Karpas-422 (cell line): ENCODE results near the gene ACOX3. TPM values are rescaled to one million over a fixed set of nuclear protein-coding genes. Genes with fewer than 3 reads are reported as not detected.

Experiments used
- DNase-seq: peaks from one replicate; pipeline ENCODE4 v3.0.0-alpha.2; 2015
- H2AFZ ChIP-seq: fragments of 200-600 bp; sonication (generic); 2 replicates; pipeline ENCODE4 v1.6.1; 2014; ENCODE audit warnings: antibody characterized with exemption, low read length, mixed read lengths
- H3K27ac ChIP-seq: fragments of 200-600 bp; sonication (generic); 2 replicates; pipeline ENCODE4 v1.5.1; 2014; ENCODE audit warnings: mild to moderate bottlenecking, low read length, moderate library complexity
- H3K27me3 ChIP-seq: fragments of 200-600 bp; sonication (generic); 2 replicates; pipeline ENCODE4 v1.6.1; 2014; ENCODE audit warnings: low read length, mixed read lengths
- H3K36me3 ChIP-seq: fragments of 200-600 bp; sonication (generic); 2 replicates; pipeline ENCODE4 v1.6.1; 2014; ENCODE audit warnings: low read length, mixed read lengths; ENCODE audit not compliant: insufficient read depth
- H3K4me1 ChIP-seq: fragments of 200-600 bp; sonication (generic); 2 replicates; pipeline ENCODE4 v1.6.1; 2014; ENCODE audit warnings: mild to moderate bottlenecking, low read length, mixed read lengths
- H3K4me2 ChIP-seq: fragments of 200-600 bp; sonication (generic); 2 replicates; pipeline ENCODE4 v1.6.1; 2014; ENCODE audit warnings: low read length, low read depth, mild to moderate bottlenecking; ENCODE audit not compliant: poor library complexity, severe bottlenecking
- H3K4me3 ChIP-seq: fragments of 200-600 bp; sonication (generic); 2 replicates; pipeline ENCODE4 v1.5.1; 2014; ENCODE audit warnings: mild to moderate bottlenecking, antibody characterized with exemption, low read length, mixed read lengths
- H3K79me2 ChIP-seq: fragments of 200-600 bp; sonication (generic); 2 replicates; pipeline ENCODE4 v1.6.1; 2014; ENCODE audit warnings: mild to moderate bottlenecking, low read length, mixed read lengths
- H3K9ac ChIP-seq: fragments of 200-600 bp; sonication (generic); 2 replicates; pipeline ENCODE4 v1.6.0; 2014; ENCODE audit warnings: low read length
- H3K9me2 ChIP-seq: fragments of 200-600 bp; sonication (generic), shearing (Covaris generic); replicated peaks from 2 replicates; pipeline ENCODE4 v1.6.0; 2014; ENCODE audit warnings: mild to moderate bottlenecking, low read length, moderate library complexity; ENCODE audit not compliant: insufficient read depth
- H3K9me3 ChIP-seq: fragments of 300-700, 200-600 bp; sonication (generic); 2 replicates; pipeline ENCODE4 v1.6.1; 2014; ENCODE audit warnings: low read length, mixed read lengths
- H4K20me1 ChIP-seq: fragments of 200-600 bp; sonication (generic); 2 replicates; pipeline ENCODE4 v1.6.1; 2014; ENCODE audit warnings: mild to moderate bottlenecking, antibody characterized with exemption, low read length, low read depth; ENCODE audit not compliant: insufficient read depth
- total RNA-seq: library from RNA; depleted of rRNA; stranded (reverse); fragments of >200 nt; shearing (Covaris generic); gene quantifications from 2 replicates; pipeline ENCODE4 v1.2.3, GENCODE V29; 2014; ENCODE audit warnings: low replicate concordance

Gene ACOX3
- total RNA-seq, 1 experiment from 2014 or later: 17.6 TPM

- H3K9ac ChIP-seq: no peak overlapping the region
- H3K36me3 ChIP-seq: peaks cover 5% of the 10 kb centered on the region; the same call in 1 of the 2 replicates
- H4K20me1 ChIP-seq: no peaks in the 10 kb centered on the region; the same call in 1 of the 2 replicates
- H3K79me2 ChIP-seq: no peaks in the 10 kb centered on the region
- H3K9me3 ChIP-seq: no peaks in the 10 kb centered on the region
- H3K27ac ChIP-seq: no peak overlapping the region
- no peak overlapping the region for H3K4me3 ChIP-seq
- H3K4me2 ChIP-seq: no peak overlapping the region
- 0 out of 2 replicates have a peak, but pooled peaks cover 2% of the 10 kb centered on the region for H3K4me1 ChIP-seq
- no peak overlapping the region for H2AFZ ChIP-seq
- no peak for DNase-seq
- no peaks in the 10 kb centered on the region for H3K27me3 ChIP-seq
- no peaks in the 10 kb centered on the region for H3K9me2 ChIP-seq
Measured at GRCh38 chr4:8463811-8464210, 23.3 kb upstream of the ACOX3 start.

DNA sequence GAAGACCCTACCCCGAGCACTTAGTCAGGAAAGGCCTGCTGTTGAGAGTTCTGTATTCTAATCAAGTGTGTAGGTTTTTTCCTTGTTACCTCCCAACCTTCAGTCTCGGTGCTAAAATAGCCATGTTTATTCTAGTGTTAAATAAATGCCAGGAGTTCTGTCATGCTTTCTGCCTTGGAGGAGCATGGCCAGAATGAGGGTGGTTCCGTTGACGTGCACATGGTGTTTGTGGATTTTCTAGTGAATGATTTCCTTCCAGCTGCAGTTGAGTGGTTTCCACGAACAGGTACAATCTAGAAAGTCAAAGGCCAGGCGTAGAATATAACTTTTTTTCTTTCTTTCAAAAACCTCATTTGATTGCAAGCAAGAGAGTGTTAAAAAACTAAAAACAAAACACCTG is 21.1 kb upstream of the ACOX3 start:
- Histone ChIP-seq H3K27me3 (no peaks in the 10 kb centered on the region), H3K36me3 (peaks cover 9% of the 10 kb centered on the region; the same call in 1 of the 2 replicates), H3K4me1 (0 out of 2 replicates have a peak, but pooled peaks cover 2% of the 10 kb centered on the region), H3K27ac (no peak overlapping the region), H3K9ac (no peak overlapping the region), H3K9me2 (no peaks in the 10 kb centered on the region), H4K20me1 (no peaks in the 10 kb centered on the region; the same call in 1 of the 2 replicates), H3K4me3 (no peak overlapping the region), H3K79me2 (no peaks in the 10 kb centered on the region), H3K9me3 (no peaks in the 10 kb centered on the region), H2AFZ (no peak overlapping the region), H3K4me2 (no peak overlapping the region)
- no peak for DNase-seq

DNA sequence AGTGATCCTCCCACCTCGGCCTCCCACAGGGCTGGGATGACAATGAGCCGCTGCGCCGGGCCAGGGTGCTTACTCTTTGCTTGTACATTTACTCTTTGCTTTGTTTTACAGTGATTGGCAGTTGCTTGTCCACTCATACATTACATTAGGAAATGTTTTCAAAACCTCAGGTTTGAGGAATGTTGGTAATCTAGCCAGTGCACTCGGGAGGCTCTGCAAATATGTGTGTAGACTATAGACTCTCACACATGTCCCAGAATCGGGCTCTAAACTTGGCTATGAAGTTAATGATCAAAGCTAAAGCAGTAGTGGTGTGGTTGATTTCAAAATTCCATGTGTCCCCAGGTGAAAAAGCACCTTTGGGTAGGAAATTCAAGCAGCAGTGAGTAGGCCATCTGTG is 20.6 kb upstream of the ACOX3 start:
- H3K9me3 ChIP-seq: no peaks in the 10 kb centered on the region
- H3K27ac ChIP-seq: no peak overlapping the region
- no peaks in the 10 kb centered on the region for H3K79me2 ChIP-seq
- H3K4me2 ChIP-seq: no peak overlapping the region
- no peak for DNase-seq
- H3K9me2 ChIP-seq: no peaks in the 10 kb centered on the region
- no peaks in the 10 kb centered on the region; the same call in 1 of the 2 replicates for H4K20me1 ChIP-seq
- no peak overlapping the region for H3K9ac ChIP-seq
- H3K4me3 ChIP-seq: no peak overlapping the region
- peaks cover 12% of the 10 kb centered on the region; the same call in 1 of the 2 replicates for H3K36me3 ChIP-seq
- no peaks in the 10 kb centered on the region for H3K27me3 ChIP-seq
- H3K4me1 ChIP-seq: 0 out of 2 replicates have a peak, but pooled peaks cover 2% of the 10 kb centered on the region
- no peak overlapping the region for H2AFZ ChIP-seq

- H3K4me2 ChIP-seq: no peak overlapping the region
- H3K27me3 ChIP-seq: no peaks in the 10 kb centered on the region
- H2AFZ ChIP-seq: no peak overlapping the region
- no peaks in the 10 kb centered on the region for H3K9me3 ChIP-seq
- no peak for DNase-seq
- H3K27ac ChIP-seq: no peak overlapping the region
- no peak overlapping the region for H3K4me3 ChIP-seq
- peaks cover 16% of the 10 kb centered on the region; the same call in 1 of the 2 replicates for H3K36me3 ChIP-seq
- H3K9me2 ChIP-seq: no peaks in the 10 kb centered on the region
- H3K9ac ChIP-seq: no peak overlapping the region
- H3K4me1 ChIP-seq: 0 out of 2 replicates have a peak, but pooled peaks cover 2% of the 10 kb centered on the region
- H4K20me1 ChIP-seq: no peaks in the 10 kb centered on the region
- H3K79me2 ChIP-seq: no peaks in the 10 kb centered on the region
Measured at GRCh38 chr4:8459867-8460445, 19.4 kb upstream of the ACOX3 start.

GRCh38 chr4:8457646-8458252 is 17.2 kb upstream of the ACOX3 start:
- Histone ChIP-seq H3K36me3 (peaks cover 19% of the 10 kb centered on the region; the same call in 1 of the 2 replicates), H3K4me1 (0 out of 2 replicates have a peak, but pooled peaks cover under 1% of the 10 kb centered on the region), H3K9ac (no peak overlapping the region), H3K4me2 (no peak overlapping the region), H2AFZ (no peak overlapping the region), H3K4me3 (no peak overlapping the region), H4K20me1 (no peaks in the 10 kb centered on the region), H3K9me3 (no peaks in the 10 kb centered on the region), H3K79me2 (no peaks in the 10 kb centered on the region), H3K27me3 (no peaks in the 10 kb centered on the region), H3K9me2 (no peaks in the 10 kb centered on the region), H3K27ac (no peak overlapping the region)
- DNase-seq: no peak

DNA sequence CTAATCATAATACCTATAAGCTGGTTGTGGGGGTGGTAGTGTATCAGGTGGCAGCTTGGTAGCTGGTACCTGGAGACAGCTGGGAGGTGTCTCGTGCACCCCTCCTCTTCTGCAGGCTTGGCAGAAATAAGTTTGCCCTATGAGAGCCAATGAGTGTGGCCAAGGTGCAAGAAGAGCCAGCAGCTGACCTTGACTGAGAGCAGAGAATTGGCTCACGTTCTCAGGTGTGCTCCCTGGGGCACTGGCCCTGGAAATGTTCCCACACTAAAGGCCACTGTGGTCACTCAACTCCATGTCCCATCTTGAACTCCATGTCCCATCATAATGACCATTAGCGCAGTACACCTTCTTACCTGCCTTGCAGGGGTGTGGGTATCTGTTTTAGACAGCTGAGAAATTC is 13.4 kb upstream of the ACOX3 start:
- no peak overlapping the region for H3K4me3 ChIP-seq
- no peaks in the 10 kb centered on the region for H4K20me1 ChIP-seq
- no peak for DNase-seq
- H3K9me2 ChIP-seq: no peaks in the 10 kb centered on the region
- H2AFZ ChIP-seq: no peak overlapping the region
- no peak overlapping the region for H3K4me2 ChIP-seq
- H3K9me3 ChIP-seq: no peaks in the 10 kb centered on the region
- no peaks in the 10 kb centered on the region for H3K27me3 ChIP-seq
- H3K27ac ChIP-seq: no peak overlapping the region
- no peaks in the 10 kb centered on the region for H3K4me1 ChIP-seq
- no peaks in the 10 kb centered on the region for H3K79me2 ChIP-seq
- peaks cover 31% of the 10 kb centered on the region; the same call in 1 of the 2 replicates for H3K36me3 ChIP-seq
- no peak overlapping the region for H3K9ac ChIP-seq

GRCh38 chr4:8451440-8452182 is 11.1 kb upstream of the ACOX3 start:
- Histone ChIP-seq H3K4me1 (no peaks in the 10 kb centered on the region), H3K27ac (no peak overlapping the region), H3K9me2 (no peaks in the 10 kb centered on the region), H3K9ac (no peak overlapping the region), H3K4me2 (no peak overlapping the region), H3K9me3 (no peaks in the 10 kb centered on the region), H3K27me3 (no peaks in the 10 kb centered on the region), H3K79me2 (peaks cover 8% of the 10 kb centered on the region; the same call in 1 of the 2 replicates), H3K4me3 (no peak overlapping the region), H4K20me1 (no peaks in the 10 kb centered on the region), H3K36me3 (peaks cover 24% of the 10 kb centered on the region; the same call in 1 of the 2 replicates), H2AFZ (no peak overlapping the region)
- no peak for DNase-seq

DNA sequence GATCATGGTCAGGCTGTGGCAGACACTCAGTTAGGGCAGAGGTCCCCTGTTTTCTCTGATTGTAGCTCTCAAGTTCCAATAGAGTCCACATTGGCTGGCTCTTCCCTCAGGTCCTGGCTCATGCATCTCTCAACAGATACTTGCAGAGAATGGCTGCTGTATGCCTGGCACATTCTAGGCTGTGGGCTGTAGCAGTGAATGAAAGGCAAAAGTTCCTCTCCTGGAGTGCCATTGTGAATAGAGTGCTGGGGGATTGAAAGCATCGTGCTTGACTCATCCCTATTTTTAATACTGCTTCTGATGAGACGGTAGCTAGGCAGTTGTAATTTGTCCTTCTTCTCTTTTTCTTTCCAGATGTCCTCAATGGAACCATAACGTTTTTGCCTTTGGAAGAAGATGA is 5.6 kb upstream of the ACOX3 start:
- peaks cover 20% of the 10 kb centered on the region for H3K4me1 ChIP-seq
- peaks cover 63% of the 10 kb centered on the region for H3K79me2 ChIP-seq
- no peak overlapping the region for H3K4me2 ChIP-seq
- no peak overlapping the region for H3K27ac ChIP-seq
- peaks cover 4% of the 10 kb centered on the region; the same call in 1 of the 2 replicates for H3K36me3 ChIP-seq
- H3K27me3 ChIP-seq: no peaks in the 10 kb centered on the region
- no peaks in the 10 kb centered on the region for H3K9me2 ChIP-seq
- no peak for DNase-seq
- no peak overlapping the region for H3K4me3 ChIP-seq
- no peak overlapping the region for H3K9ac ChIP-seq
- peaks cover 10% of the 10 kb centered on the region; the same call in 1 of the 2 replicates for H4K20me1 ChIP-seq
- no peak overlapping the region for H2AFZ ChIP-seq
- no peaks in the 10 kb centered on the region for H3K9me3 ChIP-seq
